HCT116 (cell line): ENCODE data around the gene CPED1. TPM values are rescaled to one million over a fixed set of nuclear protein-coding genes. Genes with fewer than 3 reads are reported as not detected.

Experiments used
- ATAC-seq: fragments of 200-7000 bp; cut with Tn5 transposase; 2 replicates; pipeline ENCODE4 v1.9.1; 2020; ENCODE audit warnings: mild to moderate bottlenecking, moderate library complexity
- BruUV-seq: library from RNA; stranded (reverse); fragments of 400-500 nt; replicated peaks from 2 replicates; lab custom pipeline; 2021; lab: Mats Ljungman, UMichigan
- CTCF ChIA-PET: fragments of 300-600 bp; sonication (Branson Sonifier 250); formaldehyde crosslinking; loops from one replicate; lab custom pipeline; 2021; ENCODE audit warnings: antibody characterized with exemption; lab: Charles Lee
- POLR2A ChIA-PET: fragments of 300-600, 350-600 bp; sonication (Branson Sonifier 250); formaldehyde crosslinking; loops from one replicate; lab custom pipeline; 2021; ENCODE audit warnings: antibody characterized with exemption; lab: Charles Lee
- RAD21 ChIA-PET, 2 experiments: fragments of 300-600 bp; sonication (Branson Sonifier 250); formaldehyde crosslinking; loops; one replicate each; lab custom pipeline; 2023; ENCODE audit warnings: low total read pairs in 2 of 2; ENCODE audit not compliant: uncharacterized antibody in 2 of 2, unreplicated experiment in 2 of 2, low non-redundant PET in 1 of 2; lab: Charles Lee
- DNase-seq: peaks from one replicate; pipeline ENCODE4 v3.0.0-alpha.2; 2010; ENCODE audit warnings: low read depth, low spot score
- H2AFZ ChIP-seq: fragments of 200-600 bp; shearing (Covaris generic), sonication (generic); 2 replicates; pipeline ENCODE4 v1.6.1; 2017; ENCODE audit warnings: low read depth, mixed run types, mixed read lengths, antibody characterized with exemption, low read length; ENCODE audit not compliant: poor library complexity, severe bottlenecking
- H3K27ac ChIP-seq: 2 replicates; pipeline ENCODE4 v1.5.1; 2012; ENCODE audit warnings: low read depth, low read length
- H3K27me3 ChIP-seq: fragments of 200-600 bp; sonication (generic); 2 replicates; pipeline ENCODE4 v1.6.1; 2016; ENCODE audit warnings: mixed run types, low read length, mixed read lengths; ENCODE audit not compliant: insufficient read depth
- H3K36me3 ChIP-seq, 2 experiments: fragments of 200-500 bp in 1 of 2; fragments of 200-600 bp in 1 of 2; sonication (Bioruptor generic) in 1 of 2; sonication (generic) in 1 of 2; 2 replicates each; pipeline versions ENCODE4 v1.5.1 to v1.6.1; 2014 to 2016; ENCODE audit warnings: low read length in 2 of 2, inconsistent platforms in 1 of 2, mixed read lengths in 1 of 2, mixed run types in 1 of 2; ENCODE audit not compliant: insufficient read depth in 2 of 2, control insufficient read depth in 1 of 2
- H3K4me1 ChIP-seq, 2 experiments: fragments of 200-600 bp in 1 of 2; sonication (generic) in 1 of 2; 2 replicates each; pipeline versions ENCODE4 v1.5.1 to v1.6.1; 2012 to 2017; ENCODE audit warnings: low read length in 2 of 2, inconsistent platforms in 1 of 2, mild to moderate bottlenecking in 1 of 2, mixed read lengths in 1 of 2, mixed run types in 1 of 2, moderate library complexity in 1 of 2; ENCODE audit not compliant: insufficient read depth in 2 of 2, control insufficient read depth in 1 of 2
- H3K4me2 ChIP-seq: fragments of 200-600 bp; sonication (generic); 2 replicates; pipeline ENCODE4 v1.6.1; 2017; ENCODE audit warnings: mixed run types, low read length, mixed read lengths
- H3K4me3 ChIP-seq, 2 experiments: fragments of 200-600 bp in 1 of 2; sonication (generic) in 1 of 2; replicated peaks in 1 of 2; 2 replicates each; pipeline ENCODE4 v1.5.1; 2011 to 2016; ENCODE audit warnings: low read length in 2 of 2, control low read depth in 1 of 2, low read depth in 1 of 2, mild to moderate bottlenecking in 1 of 2, mixed read lengths in 1 of 2, mixed run types in 1 of 2
- H3K79me2 ChIP-seq: fragments of 200-600 bp; sonication (generic); 2 replicates; pipeline ENCODE4 v1.6.1; 2017; ENCODE audit warnings: mild to moderate bottlenecking, mixed run types, low read length, moderate library complexity, mixed read lengths; ENCODE audit not compliant: insufficient read depth
- H3K9ac ChIP-seq: fragments of 200-600 bp; sonication (generic); 2 replicates; pipeline ENCODE4 v1.6.1; 2016; ENCODE audit warnings: low read length, mixed read lengths
- H3K9me2 ChIP-seq: fragments of 200-600 bp; sonication (generic), shearing (Covaris generic); 2 replicates; pipeline ENCODE4 v1.6.1; 2017; ENCODE audit warnings: mixed run types, mild to moderate bottlenecking, moderate library complexity; ENCODE audit not compliant: insufficient read depth
- H3K9me3 ChIP-seq, 2 experiments: fragments of 200-500 bp in 1 of 2; fragments of 200-600 bp in 1 of 2; sonication (Bioruptor generic) in 1 of 2; sonication (generic) in 1 of 2; 2 replicates each; pipeline ENCODE4 v1.6.1; 2014 to 2017; ENCODE audit warnings: low read length in 2 of 2, mixed read lengths in 2 of 2, inconsistent platforms in 1 of 2, low read depth in 1 of 2, mild to moderate bottlenecking in 1 of 2, mixed run types in 1 of 2, moderate library complexity in 1 of 2; ENCODE audit not compliant: control insufficient read depth in 1 of 2, insufficient read depth in 1 of 2
- H4K20me1 ChIP-seq: fragments of 200-600 bp; sonication (generic), shearing (Covaris generic); 2 replicates; pipeline ENCODE4 v1.6.1; 2017; ENCODE audit warnings: mixed run types, mild to moderate bottlenecking, moderate library complexity; ENCODE audit not compliant: insufficient read depth
- CBX3 ChIP-seq: IDR thresholded peaks from 2 replicates; pipeline ENCODE4 v1.6.1; 2012; ENCODE audit warnings: low read depth
- CEBPB ChIP-seq: IDR thresholded peaks from 2 replicates; pipeline ENCODE4 v1.6.1; 2012; ENCODE audit warnings: low read depth
- EGR1 ChIP-seq: IDR thresholded peaks from 2 replicates; pipeline ENCODE4 v1.6.1; 2012; ENCODE audit warnings: low read depth
- ELF1 ChIP-seq: IDR thresholded peaks from 2 replicates; pipeline ENCODE4 v1.6.1; 2012; ENCODE audit warnings: low read depth, borderline replicate concordance
- JUND ChIP-seq: IDR thresholded peaks from 2 replicates; pipeline ENCODE4 v1.6.1; 2012
- REST ChIP-seq: IDR thresholded peaks from 2 replicates; pipeline ENCODE4 v1.6.1; 2012; ENCODE audit warnings: low read depth
- SP1 ChIP-seq: IDR thresholded peaks from 2 replicates; pipeline ENCODE4 v1.6.1; 2012; ENCODE audit warnings: low read depth
- ZFX ChIP-seq: fragments of 450-650 bp; IDR thresholded peaks from 2 replicates; pipeline ENCODE4 v1.6.1; 2017
- ZNF274 ChIP-seq: fragments of 200-500 bp; sonication (Bioruptor generic); IDR thresholded peaks from 2 replicates; pipeline ENCODE4 v1.6.1; 2014; ENCODE audit warnings: mild to moderate bottlenecking, low read depth, low read length, inconsistent platforms
- intact Hi-C: fragments of 100-400 bp; cut with micrococcal nuclease; formaldehyde crosslinking; loops from 2 replicates; pipeline ENCODE4 v1.10.0; 2022
- total RNA-seq: library from RNA; stranded (reverse); gene quantifications from one replicate; pipeline ENCODE4 v1.2.1, GENCODE V29; 2021; ENCODE audit not compliant: unreplicated experiment
- TF ChIP-seq, protein P1 (sequence below): IDR thresholded peaks from 2 replicates; pipeline ENCODE4 v1.6.1; 2012

CPED1 gene
- total RNA-seq, 1 experiment from 2014 or later: 1.2 TPM

DNA sequence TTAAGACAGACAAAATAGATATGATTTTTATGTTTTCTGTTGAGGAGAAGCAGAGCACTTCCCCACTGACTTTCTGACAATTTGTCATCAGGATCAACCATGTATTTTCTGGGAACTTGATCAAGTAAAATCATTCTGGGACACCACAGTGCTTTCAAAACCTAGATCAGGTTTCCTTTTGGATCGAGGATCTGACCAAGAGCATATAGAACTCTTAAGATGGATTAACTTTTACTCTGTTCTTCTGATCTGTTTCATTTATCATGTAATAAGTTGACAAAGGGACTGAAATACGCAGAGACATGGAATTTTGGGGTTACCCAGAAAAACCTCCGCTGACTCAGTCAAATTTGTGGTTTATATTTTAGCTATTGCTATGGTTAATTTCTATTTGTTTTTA is 204.3 kb downstream of the CPED1 start:
- H3K79me2 ChIP-seq: no peaks in the 10 kb centered on the region
- no peak overlapping the region for H3K4me2 ChIP-seq
- ChIA-PET POLR2A (no interaction called here), RAD21 (no interaction called here), CTCF (no interaction called here)
- no peak overlapping the region for H3K27ac ChIP-seq
- H4K20me1 ChIP-seq: no peaks in the 10 kb centered on the region
- no peak overlapping the region for H3K4me3 ChIP-seq
- H3K27me3 ChIP-seq: no peaks in the 10 kb centered on the region
- no peak overlapping the region for H2AFZ ChIP-seq
- H3K9ac ChIP-seq: no peak overlapping the region
- intact Hi-C loops: no loop called here
- no peaks in the 10 kb centered on the region for H3K4me1 ChIP-seq
- H3K36me3 ChIP-seq: no peaks in the 10 kb centered on the region
- H3K9me3 ChIP-seq: peaks cover 0 to 6% of the 10 kb centered on the region in 2 experiments; a peak in 1 of 4 replicates
- ATAC-seq (no peak), DNase-seq (no peak)
- H3K9me2 ChIP-seq: no peaks in the 10 kb centered on the region
- TF ChIP-seq REST (no peak), ELF1 (no peak), CBX3 (no peak), SP1 (no peak), JUND (no peak), CEBPB (no peak), ZFX (no peak), EGR1 (no peak), ZNF274 (no peak)
- TF ChIP-seq, protein P1, sequence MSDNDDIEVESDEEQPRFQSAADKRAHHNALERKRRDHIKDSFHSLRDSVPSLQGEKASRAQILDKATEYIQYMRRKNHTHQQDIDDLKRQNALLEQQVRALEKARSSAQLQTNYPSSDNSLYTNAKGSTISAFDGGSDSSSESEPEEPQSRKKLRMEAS: no peak
- BruUV-seq: no TSS peak
